GM12864 (cell line): ENCODE measurements around the gene KCNT2.
"Not testable (repeated sequence)": the region's sequence is repeated elsewhere in the genome, so short reads cannot be mapped to it uniquely, and the experiment has no call there.

Experiments used
- DNase-seq: peaks from one replicate; pipeline ENCODE4 v3.0.0-alpha.2; 2011; ENCODE audit warnings: low read depth
- H3K4me3 ChIP-seq: 2 replicates; pipeline ENCODE4 v1.5.1; 2011; ENCODE audit warnings: mild to moderate bottlenecking, low read depth, low read length, control low read depth
- TF ChIP-seq, protein P1 (sequence below): IDR thresholded peaks from 2 replicates; pipeline ENCODE4 v1.5.1; 2011; ENCODE audit warnings: low read depth, mild to moderate bottlenecking, moderate library complexity, low read length, control low read depth, inconsistent platforms; ENCODE audit errors: missing control alignments

The KCNT2 gene

DNA sequence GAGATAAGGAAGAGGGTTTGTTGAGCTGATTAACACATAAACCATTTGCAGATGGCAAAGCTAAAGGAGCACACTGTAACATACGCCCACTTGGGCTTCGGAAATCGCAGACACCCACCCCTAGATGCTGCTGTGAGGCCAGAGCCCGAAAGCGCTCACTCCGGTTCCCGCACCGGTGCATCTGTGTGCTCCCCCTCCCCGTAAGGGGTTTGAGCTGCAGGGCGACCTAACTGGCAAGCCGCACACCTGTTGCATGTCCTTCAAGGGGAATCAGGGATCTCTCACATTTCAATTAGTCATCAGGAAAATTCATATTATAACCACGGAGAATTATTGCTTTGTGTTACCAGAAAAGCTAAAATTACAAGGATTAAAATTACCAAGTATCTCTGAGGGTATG is 42.2 kb upstream of the KCNT2 start:
- DNase-seq = no peak

DNA sequence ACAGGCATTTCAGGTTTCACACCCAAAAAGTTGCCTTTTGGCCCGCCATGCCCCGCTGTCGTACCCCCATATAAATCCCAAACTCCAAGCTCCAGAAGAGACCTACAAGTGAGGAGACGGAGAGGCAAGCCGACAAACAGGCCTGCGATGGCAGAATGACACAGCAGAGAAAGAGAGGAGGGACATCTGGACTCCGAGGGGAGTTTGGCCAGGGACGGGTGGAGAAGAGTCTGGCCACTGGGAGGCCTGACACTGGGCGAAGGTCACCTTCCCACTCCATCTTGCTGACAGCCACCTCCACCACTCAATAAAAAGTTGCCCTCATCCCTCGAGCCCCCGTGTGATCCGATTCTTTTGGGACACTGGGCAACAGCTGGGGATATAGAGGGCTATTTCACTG is 41.8 kb upstream of the KCNT2 start:
- TF ChIP-seq, protein P1, sequence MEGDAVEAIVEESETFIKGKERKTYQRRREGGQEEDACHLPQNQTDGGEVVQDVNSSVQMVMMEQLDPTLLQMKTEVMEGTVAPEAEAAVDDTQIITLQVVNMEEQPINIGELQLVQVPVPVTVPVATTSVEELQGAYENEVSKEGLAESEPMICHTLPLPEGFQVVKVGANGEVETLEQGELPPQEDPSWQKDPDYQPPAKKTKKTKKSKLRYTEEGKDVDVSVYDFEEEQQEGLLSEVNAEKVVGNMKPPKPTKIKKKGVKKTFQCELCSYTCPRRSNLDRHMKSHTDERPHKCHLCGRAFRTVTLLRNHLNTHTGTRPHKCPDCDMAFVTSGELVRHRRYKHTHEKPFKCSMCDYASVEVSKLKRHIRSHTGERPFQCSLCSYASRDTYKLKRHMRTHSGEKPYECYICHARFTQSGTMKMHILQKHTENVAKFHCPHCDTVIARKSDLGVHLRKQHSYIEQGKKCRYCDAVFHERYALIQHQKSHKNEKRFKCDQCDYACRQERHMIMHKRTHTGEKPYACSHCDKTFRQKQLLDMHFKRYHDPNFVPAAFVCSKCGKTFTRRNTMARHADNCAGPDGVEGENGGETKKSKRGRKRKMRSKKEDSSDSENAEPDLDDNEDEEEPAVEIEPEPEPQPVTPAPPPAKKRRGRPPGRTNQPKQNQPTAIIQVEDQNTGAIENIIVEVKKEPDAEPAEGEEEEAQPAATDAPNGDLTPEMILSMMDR = no peak
- H3K4me3 ChIP-seq = no peak overlapping the region
- DNase-seq = no peak

More for the DNA sequence above, 42.2 kb upstream of the KCNT2 start:
- TF ChIP-seq, protein P1 = no peak
- no peak overlapping the region for H3K4me3 ChIP-seq

GRCh38 chr1:196640976-196641375 is 32.7 kb upstream of the KCNT2 start:
- no peak for DNase-seq
- TF ChIP-seq, protein P1 = no peak
- H3K4me3 ChIP-seq = no peak overlapping the region

DNA sequence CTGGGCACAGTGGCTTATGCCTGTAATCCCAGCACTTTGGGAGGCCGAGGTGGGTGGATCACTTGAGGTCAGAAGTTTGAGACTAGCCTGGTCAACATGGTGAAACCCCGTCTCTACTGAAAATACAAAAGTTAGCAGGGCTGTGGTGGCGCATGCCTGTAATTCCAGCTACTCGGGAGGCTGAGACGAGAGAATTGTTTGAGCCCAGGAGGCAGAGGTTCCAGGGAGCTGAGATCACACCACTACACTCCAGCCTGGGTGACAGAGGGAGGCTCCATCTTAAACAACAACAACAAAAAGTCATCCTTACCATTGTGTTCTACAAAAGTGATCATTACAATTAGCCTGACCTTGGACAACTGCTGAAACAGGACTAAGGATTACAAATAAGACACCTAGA is 31.1 kb upstream of the KCNT2 start:
- H3K4me3 ChIP-seq, DNase-seq: not testable (repeated sequence)

GRCh38 chr1:196638466-196638865 is 30.2 kb upstream of the KCNT2 start:
- no peak overlapping the region for H3K4me3 ChIP-seq
- TF ChIP-seq, protein P1 = no peak
- DNase-seq = no peak

DNA sequence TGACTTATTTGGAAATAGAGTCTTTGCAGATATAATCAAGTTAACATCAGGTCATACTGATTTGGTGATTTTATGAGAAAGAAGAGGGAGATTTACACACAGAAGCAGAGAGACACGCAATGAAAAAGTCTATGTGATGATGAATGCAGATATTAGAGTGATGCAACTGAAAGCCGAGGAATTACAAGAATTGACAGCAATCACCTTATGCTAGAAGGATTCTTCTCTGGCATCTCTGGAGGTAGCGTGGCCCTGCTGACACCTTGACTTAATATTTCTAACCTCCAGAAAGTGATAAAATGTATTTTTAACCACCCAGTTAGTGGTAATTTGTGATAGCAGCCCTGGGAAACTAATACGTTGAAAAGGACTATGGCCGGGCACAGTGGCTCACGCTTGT is 29.4 kb upstream of the KCNT2 start:
- no peak for DNase-seq
- H3K4me3 ChIP-seq = no peak overlapping the region
- TF ChIP-seq, protein P1 = no peak

DNA sequence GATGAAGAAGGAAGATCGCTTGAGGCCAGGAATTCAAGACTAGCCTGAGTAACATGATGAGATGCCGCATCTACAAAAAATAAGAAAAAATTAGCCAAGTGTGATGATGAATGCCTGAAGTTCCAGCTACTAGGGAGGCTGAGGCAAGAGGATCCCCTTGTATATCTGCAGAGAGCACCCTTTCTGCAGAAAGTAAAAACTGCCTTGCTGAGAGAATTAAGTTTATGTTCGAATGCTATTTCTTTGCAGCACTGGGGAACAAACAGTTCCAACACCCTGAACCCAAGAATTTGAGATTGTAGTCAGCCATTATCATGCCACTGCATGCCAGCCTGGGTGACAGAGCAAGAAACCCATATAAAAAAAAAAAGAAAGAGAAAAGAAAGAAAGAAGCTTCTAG is 20.6 kb upstream of the KCNT2 start:
- no peak for DNase-seq
- TF ChIP-seq, protein P1 = no peak
- no peak overlapping the region for H3K4me3 ChIP-seq

GRCh38 chr1:196623079-196623478 is 14.8 kb upstream of the KCNT2 start:
- TF ChIP-seq, protein P1 = no peak
- no peak overlapping the region for H3K4me3 ChIP-seq
- DNase-seq = no peak
